Activated CD8-positive, alpha-beta memory T cell treated with anti-CD3 and anti-CD28 coated beads for 36 hours (primary cell): ENCODE measurements around the gene KDM4C. TPM values are rescaled to one million over a fixed set of nuclear protein-coding genes. Genes with fewer than 3 reads are reported as not detected.

ENCODE experiments used
- CTCF ChIA-PET: fragments of 350-600 bp; sonication (Branson Sonifier 250); formaldehyde crosslinking; loops from one replicate; lab custom pipeline; 2021; ENCODE audit warnings: antibody characterized with exemption; lab: Charles Lee
- POLR2A ChIA-PET: fragments of 350-600 bp; sonication (Branson Sonifier 250); formaldehyde crosslinking; loops from one replicate; lab custom pipeline; 2021; ENCODE audit warnings: antibody characterized with exemption; lab: Charles Lee
- total RNA-seq, 2 experiments: library from RNA; stranded (reverse); gene quantifications; one replicate each; pipeline ENCODE4 v1.2.3, GENCODE V29; 2021

KDM4C gene
- total RNA-seq, 2 experiments from 2014 or later, result 24.8 to 25.9 TPM

DNA sequence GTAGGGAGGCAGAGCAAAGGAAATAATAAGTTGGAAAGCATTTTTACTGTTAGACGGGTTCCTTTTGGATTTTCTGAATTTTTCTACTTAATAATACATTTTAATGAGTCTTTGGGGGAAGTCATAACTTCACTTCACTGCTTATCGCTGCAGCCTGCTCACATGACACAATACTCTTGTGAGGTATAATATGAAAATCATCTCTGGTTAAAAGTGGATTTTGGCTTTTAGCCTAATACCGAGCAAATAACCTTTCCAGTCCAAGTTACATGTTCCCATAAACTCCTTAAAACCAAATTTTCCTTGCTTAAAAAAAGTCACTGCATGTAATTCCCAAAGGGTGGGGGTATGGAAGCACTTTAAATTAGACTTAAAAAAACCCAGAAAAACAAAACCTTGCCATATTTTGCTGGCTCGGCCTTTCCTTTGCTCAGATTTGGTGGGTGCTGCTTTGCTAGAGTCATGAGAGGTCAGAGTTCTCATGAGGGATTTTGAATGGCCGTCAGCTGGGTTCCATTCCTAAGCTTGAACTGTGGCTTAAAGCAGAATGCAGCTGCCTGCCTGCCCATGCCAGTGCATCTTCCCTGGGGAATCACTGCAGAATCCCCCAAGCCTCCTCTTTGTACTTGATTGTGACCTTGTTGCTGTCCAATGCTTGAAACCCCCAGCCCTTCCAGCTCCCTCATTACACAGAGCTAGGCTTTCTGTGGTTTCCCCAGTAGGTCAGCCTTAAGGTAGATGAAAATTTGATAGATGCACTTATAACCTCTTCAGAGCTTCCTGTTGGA, 331.8 kb downstream of the KDM4C start:
- POLR2A ChIA-PET, result no interaction called here
- CTCF ChIA-PET, result no interaction called here

DNA sequence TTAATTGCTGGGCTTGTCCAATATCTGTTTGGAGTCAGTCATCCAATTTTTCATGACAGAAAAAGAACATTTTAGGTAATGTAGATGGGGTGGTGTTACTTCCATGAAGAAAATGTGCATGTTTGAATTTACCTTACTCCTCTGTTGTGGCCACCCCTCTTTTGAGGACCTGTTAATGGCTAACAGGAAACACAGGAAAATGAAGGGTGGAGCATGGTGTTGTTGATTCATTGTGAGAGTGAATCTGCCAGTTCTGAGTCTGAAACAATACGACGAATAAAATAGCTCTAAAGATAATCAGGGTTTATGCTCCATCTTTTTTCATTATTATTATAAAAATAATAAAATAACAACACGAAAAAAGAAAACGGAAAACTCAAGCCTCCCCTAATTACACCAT, 335.3 kb downstream of the KDM4C start:
- ChIA-PET CTCF (no interaction called here), POLR2A (no interaction called here)

DNA sequence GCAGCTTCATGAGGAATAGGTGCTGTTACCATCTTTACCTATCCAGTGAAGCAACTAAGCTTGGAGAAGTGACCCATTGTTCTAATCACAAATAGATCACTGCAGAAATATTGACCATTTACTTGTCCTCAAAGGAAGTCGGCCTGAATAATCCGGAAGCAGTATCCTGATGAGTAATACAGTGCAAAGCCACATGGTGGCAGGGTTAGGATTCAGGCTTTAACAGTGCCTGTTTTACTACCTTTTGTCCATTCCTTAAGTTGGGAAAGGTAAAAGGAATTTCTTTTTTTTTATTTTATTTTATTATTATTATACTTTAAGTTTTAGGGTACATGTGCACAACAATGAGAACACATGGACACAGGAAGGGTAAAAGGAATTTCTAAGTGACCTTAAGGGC, 336.3 kb downstream of the KDM4C start:
- POLR2A ChIA-PET, result no interaction called here
- CTCF ChIA-PET, result no interaction called here

DNA sequence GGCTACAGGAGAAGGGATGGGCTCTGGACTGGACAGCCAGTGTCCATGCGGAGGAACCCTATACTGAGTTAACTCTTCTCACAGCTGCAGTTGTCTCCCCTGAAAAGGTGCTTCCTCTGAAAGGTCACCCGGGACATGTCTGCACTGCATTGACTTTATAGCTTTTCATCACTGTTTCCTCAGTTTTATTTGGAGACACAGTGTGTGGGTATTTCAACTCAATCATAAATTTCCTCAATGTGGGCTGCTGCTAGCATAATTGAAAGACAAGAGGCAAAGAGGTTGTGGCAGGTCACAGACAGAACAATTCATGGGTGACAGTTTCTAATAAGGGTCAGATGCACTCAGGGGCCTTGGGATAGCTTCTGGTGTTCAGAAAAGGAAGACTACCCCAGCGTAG, 336.8 kb downstream of the KDM4C start:
- ChIA-PET POLR2A (no interaction called here), CTCF (no interaction called here)

DNA sequence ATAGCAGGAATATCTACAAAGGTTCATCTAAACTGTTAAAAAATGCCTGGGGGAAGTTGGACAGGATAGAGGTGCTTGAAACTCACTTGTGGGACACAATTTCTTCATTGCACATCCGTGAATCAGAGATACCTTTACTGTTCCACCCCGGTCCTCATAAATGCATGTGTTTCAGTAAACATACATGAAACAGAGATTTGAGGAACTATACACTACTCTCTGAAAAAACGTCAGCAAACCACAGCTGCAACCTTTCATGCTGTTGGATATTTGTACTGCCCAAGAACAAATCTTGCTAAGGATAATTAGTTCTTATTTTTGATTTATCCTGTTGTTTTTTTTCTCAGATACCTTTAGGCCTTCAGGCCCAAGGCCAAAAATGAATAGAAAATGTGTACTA, 337.3 kb downstream of the KDM4C start:
- ChIA-PET POLR2A (no interaction called here), CTCF (no interaction called here)

DNA sequence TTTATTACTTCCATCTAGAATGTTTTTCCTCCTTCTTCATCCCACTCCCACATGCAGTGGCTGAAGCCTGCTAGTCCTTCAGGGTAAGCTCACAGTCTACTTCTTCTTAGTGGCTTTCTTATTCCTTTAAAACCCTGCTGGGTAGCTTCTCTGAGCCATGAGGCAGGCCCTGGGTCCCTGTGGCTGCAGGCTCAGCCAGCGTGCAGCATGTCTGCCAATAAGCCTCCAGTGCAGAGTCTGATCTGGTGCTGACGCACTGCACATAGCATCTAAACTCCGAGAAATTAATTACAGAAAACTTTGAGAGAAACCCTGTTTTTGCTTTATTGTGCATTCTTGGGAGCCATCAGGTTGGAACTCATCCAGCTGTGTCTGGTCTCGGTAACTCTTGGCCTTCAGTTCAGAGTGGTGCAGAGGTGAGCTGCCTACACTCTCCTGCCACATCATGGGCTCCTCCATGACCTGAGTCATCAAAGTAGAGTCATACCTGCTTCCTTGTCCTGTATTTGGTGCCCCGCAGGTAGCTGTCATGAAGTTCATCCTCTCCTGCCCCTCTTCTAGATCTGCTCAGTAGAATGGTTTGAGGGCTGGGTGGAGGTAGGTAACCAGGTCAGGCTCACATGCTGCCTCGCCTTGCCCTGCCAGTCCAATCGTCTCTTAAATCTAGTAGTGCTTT, 339.4 kb downstream of the KDM4C start:
- ChIA-PET CTCF (interaction anchor here (1.2 kb wide), 1 partner anchor 15 kb away, joined by 5 read pairs; no protein-coding TSS in a partner anchor), POLR2A (no interaction called here)

DNA sequence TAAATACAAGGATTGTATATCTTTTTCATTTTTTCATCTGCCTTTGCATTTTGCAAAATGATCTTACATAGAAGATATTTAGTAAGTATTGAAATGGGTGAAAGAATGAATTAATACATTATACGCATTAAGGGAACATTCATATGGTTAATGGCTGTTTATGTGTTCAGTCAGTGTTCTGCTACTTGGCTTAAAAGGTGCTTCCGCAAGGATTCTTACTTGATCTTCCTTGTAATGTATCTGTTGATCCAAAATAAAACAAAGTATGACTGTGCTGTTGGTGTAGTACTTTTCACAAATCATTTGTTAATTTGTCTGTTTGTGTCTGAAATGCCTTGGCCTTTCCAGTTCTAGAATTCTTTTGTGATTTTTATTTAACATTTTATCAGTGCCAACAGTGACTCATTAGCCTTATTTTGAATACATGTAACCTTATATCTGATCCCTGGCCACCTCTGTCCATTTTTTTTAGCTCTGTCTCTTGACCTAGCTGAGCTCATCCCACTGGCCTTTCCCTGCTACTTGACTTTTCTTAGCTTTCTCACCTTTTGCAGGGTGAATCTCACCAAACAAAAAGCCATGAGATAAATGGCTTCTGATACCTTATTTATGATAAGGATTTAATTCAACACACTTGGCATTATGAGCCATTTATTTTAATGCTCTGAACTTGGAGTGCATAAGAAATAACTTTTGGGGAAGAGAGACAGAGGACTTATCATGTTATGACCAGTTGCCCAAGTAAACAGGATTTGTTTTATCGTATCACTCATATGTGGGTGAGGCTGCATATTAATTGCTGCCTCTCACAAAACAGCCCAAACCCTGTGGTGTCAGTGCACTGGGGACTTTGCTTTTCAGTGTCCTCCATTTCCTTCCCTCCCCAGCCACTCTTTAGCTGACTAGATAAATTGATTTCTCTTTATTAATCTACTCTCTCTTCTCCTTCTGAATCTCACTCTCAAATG, 340.3 kb downstream of the KDM4C start:
- POLR2A ChIA-PET, result no interaction called here
- CTCF ChIA-PET, result no interaction called here

DNA sequence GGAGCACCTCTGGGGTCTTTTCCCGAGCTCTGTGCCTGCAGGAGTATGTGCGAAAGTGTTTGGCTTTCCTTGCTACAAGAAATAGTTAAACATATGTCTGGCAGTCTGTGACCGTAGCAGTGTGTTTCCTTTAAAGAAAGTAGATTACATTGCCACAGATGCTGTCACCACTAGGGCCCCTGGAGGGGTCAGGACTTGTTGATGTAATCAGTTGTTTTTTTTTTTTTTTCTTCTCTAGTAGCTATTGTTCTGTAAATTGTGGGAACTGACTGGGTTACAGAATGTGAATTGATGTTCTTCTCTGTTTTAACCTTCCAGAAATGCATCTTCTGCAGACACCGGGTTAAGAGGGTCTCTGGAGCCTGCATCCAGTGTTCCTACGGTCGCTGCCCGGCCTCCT, 345.6 kb downstream of the KDM4C start:
- CTCF ChIA-PET, result interaction anchor here (0.7 kb wide), 1 partner anchor 368 kb away, joined by 3 read pairs; no protein-coding TSS in a partner anchor

DNA sequence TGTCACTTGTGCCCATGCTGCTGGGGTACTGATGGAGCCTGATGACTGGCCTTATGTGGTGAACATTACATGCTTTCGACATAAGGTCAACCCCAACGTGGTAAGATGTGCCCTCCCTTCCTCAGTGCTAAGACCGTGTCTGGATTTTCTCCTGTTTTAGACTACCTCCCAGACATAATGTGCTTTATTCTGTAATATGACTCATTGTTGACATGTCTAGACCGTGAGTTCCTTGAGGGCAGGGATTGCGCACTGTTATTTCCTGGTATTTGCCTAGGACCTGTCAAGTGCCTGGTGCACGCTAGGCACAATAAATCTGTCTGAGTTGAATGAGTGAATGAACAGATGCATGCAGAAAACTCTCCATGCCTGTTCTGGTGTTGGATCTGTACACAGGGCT, 346.0 kb downstream of the KDM4C start:
- CTCF ChIA-PET, result interaction anchor here (0.7 kb wide), 1 partner anchor 368 kb away, joined by 3 read pairs; no protein-coding TSS in a partner anchor
- POLR2A ChIA-PET, result no interaction called here

More for the DNA sequence above, 345.6 kb downstream of the KDM4C start:
- POLR2A ChIA-PET, result no interaction called here

DNA sequence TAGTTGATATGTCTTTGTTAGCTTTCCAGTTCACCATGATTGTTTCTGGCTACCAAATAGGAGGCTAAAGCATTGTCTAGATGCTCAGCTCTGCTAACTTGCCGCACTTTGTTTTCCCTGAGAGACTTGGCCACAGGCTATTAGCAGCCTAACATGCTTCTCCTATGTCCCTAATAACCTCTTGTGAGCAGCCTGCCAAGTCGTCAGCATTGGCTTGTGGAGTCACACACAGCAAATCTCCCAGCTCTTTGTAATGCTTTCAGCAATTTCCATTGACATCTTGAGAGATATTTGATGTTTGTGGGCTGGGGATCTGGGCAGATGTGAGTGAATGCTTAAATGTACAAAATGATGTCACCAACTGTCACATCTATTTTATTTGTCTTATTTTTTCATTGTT, 346.9 kb downstream of the KDM4C start:
- ChIA-PET CTCF (no interaction called here), POLR2A (no interaction called here)

DNA sequence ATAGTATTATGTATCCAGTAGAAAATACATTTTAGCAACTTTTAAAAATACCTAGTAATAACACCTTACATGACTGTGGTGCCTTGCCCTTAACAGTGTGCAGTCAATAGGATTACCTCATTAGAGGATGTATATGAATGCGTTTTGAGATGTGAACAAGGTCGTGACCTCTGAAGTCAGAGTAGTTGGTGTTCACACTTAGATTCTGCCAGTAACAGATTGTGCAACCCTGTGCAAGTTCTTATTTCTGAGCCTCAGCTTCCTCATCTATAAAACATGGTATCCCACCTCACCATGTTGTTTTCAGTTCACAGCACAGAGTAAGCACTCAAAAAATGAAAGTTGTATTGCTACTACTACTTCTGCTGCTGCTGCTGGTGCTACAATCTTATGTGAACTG, 347.3 kb downstream of the KDM4C start:
- ChIA-PET CTCF (no interaction called here), POLR2A (no interaction called here)

DNA sequence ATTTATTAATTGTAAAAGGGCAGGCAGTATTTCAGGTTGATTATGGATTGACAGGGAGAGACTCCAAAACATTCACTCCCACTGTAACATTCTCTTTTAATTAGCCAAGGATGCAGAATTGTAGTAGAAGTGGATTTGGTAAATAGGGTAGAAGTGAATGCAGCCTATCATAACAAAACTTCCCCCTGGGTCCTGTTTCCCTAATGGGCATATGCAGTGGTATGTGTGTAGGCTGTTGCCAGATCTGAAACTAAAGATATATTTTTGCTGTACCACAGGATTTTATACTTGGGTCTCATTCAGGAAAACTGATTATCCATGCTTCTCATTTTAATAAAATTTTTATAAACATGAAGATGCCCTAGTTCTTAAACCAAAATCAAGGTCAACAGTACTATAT, 351.2 kb downstream of the KDM4C start:
- CTCF ChIA-PET, result no interaction called here
- POLR2A ChIA-PET, result no interaction called here

DNA sequence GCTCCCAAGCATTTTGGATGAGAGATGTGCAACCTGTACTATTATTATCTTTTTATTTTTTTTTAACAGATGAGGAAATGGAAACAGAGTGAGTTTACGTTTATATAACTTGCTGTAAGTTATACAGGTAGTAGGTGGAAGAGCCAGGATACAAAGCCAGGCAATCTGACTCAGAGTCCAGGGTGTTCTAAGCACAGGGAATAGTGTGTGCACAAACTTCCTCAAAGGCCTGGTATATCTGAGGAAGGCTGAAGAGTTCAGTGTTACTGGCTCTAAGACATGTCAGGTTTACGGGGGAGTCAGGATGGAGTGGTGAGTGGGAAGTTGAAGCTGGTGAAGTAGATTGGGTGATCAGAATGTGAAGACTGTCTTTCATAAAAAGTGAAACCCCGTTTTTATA, 353.6 kb downstream of the KDM4C start:
- POLR2A ChIA-PET, result no interaction called here
- CTCF ChIA-PET, result no interaction called here

DNA sequence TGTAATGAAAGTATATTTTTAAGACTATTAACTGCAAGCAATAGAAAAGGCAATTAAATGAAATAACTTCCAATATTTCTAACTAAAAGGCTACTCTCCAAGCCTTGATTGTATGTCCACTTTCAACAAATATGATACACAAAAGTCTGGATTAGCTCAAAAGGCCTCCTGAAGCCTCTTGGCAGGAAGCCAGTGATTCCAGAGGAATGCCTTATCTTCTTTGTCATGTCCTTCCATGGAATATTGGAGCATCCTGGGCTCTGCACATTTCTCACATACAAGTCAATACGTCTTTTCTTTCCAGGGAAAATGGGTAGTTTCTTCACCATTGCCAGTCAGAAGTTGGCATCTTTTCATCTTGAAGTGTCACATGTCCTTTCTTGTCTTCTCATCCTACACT, 357.8 kb downstream of the KDM4C start:
- CTCF ChIA-PET, result no interaction called here
- POLR2A ChIA-PET, result no interaction called here

DNA sequence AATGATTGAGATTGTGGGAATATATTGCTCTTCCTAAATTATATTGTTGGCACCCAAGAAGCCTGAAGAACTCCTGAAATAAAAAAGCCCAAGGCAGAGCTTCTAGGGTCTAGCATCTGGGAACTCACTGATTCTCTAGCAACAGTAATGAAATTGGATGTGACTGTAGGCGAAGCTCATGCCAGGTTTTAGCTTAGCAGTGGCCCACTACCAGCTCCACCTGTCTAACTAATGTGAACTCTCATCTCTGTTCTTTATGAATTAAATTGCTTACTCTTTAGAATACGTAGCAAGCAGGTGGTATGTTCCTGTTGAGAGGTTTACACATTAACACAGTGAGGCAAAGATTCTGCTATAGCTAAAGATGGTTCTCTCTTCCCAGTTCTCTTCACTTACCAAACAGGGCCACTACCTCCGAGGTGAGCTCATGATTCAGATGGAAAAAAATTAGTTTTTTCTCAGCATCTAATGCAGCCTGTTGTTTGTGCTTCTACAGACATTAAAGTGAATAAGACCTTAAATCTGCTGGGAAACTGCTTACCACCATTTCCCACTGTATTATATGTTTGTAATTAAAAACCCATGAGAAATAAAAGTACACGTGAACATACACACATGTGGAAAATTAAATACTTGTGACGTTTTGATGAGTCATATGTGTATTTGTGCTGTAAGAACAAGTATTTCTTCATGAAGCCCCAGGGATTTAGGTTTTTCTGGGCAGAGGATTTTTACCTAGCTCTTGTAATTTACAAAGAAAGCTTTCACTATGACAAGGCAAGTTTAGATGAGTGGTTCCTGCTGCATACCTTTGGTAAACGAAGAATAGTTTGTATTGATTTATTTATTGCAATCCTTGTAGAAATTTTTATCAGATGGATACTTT, 360.1 kb downstream of the KDM4C start:
- ChIA-PET POLR2A (no interaction called here), CTCF (no interaction called here)

DNA sequence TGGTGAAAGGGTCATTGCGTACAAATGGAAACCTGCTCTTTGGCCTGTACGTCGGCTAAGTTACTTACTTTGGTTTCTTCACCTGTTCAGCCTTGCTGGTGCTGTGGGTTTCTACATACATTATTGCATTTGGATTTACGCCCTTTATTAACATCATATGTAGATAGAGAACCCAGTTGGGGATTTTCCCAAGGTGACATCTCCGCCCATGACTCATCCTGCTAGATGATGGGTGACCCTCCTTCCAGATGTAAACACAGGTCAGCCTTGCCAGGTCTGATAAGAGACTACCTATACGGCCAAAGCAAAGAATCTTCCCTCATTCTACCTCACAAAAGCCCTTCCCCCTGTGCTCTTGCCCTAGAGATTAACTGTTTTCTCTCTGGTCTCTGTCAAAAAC, 360.9 kb downstream of the KDM4C start:
- ChIA-PET CTCF (no interaction called here), POLR2A (no interaction called here)

DNA sequence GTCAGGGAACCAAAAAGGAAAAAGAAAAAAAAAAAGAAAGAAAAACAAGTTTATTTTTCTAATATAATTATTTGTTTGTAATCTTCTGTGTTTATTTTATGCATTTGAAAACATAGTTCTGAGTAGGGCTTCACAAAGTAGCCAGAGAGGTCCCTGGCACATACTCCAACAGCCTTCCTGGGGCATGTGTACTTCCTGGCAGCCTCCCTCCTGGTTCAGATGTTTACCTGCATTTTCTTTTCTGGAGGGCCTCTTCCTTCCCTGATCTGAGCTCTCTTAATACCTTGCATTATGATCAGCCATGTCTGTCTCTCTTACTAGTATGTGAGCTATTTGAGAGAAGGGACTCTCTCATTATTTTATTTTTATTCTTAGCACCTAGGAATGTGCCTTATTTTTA, 361.8 kb downstream of the KDM4C start:
- CTCF ChIA-PET, result no interaction called here
- POLR2A ChIA-PET, result no interaction called here

DNA sequence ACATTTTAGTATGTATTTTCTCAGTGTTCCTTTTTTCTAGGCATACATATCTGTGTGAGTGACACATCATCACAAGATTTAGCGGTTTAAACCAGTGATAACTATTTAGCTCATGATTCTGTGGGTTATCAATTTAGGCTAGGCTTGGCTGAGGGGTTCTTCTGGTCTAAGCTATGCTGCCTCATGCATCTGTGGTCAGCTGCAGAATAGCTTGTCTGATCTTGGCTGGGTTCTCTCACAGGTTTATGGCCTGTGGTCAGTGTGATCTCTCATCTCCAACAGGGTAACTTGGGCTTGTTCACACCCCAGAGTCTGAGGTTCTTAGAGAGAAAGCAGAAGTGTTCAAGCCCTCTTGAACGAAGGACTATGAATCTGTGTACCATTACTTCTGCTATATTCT, 363.3 kb downstream of the KDM4C start:
- POLR2A ChIA-PET, result no interaction called here
- CTCF ChIA-PET, result no interaction called here

DNA sequence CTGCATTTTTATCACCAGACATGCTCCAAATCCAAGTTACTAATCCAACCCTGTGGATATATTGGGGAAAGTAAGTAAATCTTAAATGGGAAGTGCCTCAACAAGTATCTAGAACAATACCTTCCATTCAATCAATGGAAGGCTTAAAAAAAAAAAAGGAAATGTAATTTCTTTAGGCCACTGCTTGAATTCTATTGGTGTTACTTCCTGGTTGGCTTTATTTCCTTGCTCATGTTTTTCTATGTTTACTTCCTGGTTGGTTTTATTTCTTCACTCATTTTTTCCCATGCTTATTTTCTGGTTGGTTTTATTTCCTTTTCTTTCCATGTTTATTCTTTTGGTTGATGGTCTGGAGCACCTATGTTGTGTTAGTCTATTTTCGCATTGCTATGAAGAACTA, 363.9 kb downstream of the KDM4C start:
- ChIA-PET CTCF (no interaction called here), POLR2A (no interaction called here)
